GM12892 (cell line): ENCODE results near the gene OR2M5. TPM values are rescaled to one million over a fixed set of nuclear protein-coding genes. Genes with fewer than 3 reads are reported as not detected.

Experiments
- DNase-seq: peaks from one replicate; pipeline ENCODE4 v3.0.0; 2011; ENCODE audit not compliant: insufficient read length
- FAIRE-seq: peaks from 2 replicates; lab custom pipeline; 2011; peaks lifted over from hg19 to GRCh38; lab: Jason Lieb, UNC
- POLR2A ChIP-seq: IDR thresholded peaks from 2 replicates; pipeline ENCODE4 v1.6.1; 2011; ENCODE audit warnings: low read depth, low read length, control low read depth
- POLR2AphosphoS5 ChIP-seq: IDR thresholded peaks from 2 replicates; pipeline ENCODE4 v1.6.1; 2011; ENCODE audit warnings: low read depth, low read length, control low read depth
- TAF1 ChIP-seq: IDR thresholded peaks from 2 replicates; pipeline ENCODE4 v1.6.1; 2011; ENCODE audit warnings: low read depth, mild to moderate bottlenecking, control low read depth, low read length, borderline replicate concordance
- polyA plus RNA-seq: library from polyadenylated mRNA; unstranded; fragments of >200 nt; gene quantifications from one replicate; pipeline ENCODE4 v1.2.1, GENCODE V29; 2012; ENCODE audit warnings: missing spikeins, inconsistent platforms; ENCODE audit not compliant: missing spikeins

The OR2M5 gene
- not detected for polyA plus RNA-seq

GRCh38 chr1:248144513-248145198 is at the start of gene OR2M5:
TSS of gene OR2M5 (plus strand) at chr1:248145148. CDS start at chr1:248145148, 0 bp downstream.
- no peak for DNase-seq
- TF ChIP-seq TAF1 (no peak), POLR2A (no peak), POLR2AphosphoS5 (no peak)
- no peak for FAIRE-seq

- no peak for FAIRE-seq
- TF ChIP-seq POLR2A, result no peak
- no peak for TF ChIP-seq TAF1
- no peak for TF ChIP-seq POLR2AphosphoS5
Observed at GRCh38 chr1:248098529-248098928, 46.4 kb upstream of the OR2M5 start.

DNA sequence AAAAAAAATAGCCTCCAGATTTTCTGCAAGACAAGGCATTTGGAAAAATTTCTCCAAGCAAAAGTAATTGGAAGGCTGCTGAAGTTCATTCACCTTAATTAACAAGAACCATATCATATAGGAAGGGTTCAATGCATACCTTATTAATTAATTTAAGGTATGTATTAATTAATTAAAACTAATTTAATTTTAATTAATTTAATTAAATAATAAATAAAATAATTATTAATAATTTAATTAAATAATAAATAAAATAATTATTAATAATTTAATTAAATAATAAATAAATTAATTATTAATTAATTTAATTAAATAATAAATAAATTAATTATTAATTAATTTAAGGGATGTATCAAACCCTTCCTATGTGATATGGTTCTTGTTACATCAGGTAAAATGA is 42.1 kb upstream of the OR2M5 start:
- no peak for DNase-seq
- TF ChIP-seq POLR2AphosphoS5 (no peak), TAF1 (no peak), POLR2A (no peak)
- no peak for FAIRE-seq

More at GRCh38 chr1:248098529-248098928, 46.4 kb upstream of the OR2M5 start:
- no peak for DNase-seq

GRCh38 chr1:248111157-248111556 is 33.8 kb upstream of the OR2M5 start:
- no peak for TF ChIP-seq TAF1
- TF ChIP-seq POLR2A, result no peak
- TF ChIP-seq POLR2AphosphoS5, result no peak
- FAIRE-seq (no peak), DNase-seq (no peak)

DNA sequence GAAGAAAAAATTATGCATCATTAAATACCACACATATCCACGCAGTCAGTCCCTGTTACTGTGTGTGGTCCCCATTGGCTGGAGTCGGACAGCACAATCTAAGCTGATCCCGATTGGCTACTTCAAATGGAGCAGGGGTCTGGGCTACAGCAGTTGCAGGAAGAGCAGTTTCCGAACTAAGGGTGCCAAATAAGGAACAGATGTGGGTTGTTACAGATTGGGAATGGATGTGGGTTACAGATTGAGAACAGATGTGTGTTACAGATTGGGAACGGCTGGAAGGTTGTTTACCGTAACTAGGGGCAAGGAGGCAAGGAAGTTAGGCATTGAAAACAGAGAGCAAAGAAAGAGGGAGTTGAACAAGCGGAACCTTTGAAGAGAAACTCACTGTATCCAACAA is 30.1 kb upstream of the OR2M5 start:
- DNase-seq, result no peak
- FAIRE-seq, result no peak

GRCh38 chr1:248127653-248128052 is 17.3 kb upstream of the OR2M5 start:
- no peak for DNase-seq
- no peak for TF ChIP-seq POLR2AphosphoS5
- TF ChIP-seq POLR2A, result no peak
- no peak for TF ChIP-seq TAF1
- FAIRE-seq, result no peak

More for the DNA sequence above, 30.1 kb upstream of the OR2M5 start:
- TF ChIP-seq POLR2AphosphoS5, result no peak
- no peak for TF ChIP-seq TAF1
- no peak for TF ChIP-seq POLR2A

DNA sequence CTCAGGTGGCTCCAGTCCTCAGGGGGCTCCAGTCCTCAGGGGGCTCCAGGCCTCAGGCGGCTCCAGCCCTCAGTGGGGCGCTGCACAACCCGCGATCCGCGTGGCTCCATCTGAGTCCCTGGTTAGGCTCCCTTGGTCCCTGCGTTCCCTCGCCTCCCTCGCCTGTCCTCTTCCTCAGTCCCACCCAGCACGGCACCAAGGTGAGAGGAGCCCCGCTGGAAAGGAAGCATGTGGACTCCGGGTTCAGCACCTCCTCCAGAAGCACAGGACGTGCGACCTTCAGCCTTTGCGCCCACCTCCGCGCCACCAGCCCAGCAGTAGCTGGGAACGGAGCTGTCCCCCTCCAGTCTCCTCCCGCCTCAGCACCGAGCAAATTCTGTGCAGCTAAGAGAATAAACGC is 8.1 kb upstream of the OR2M5 start:
- DNase-seq, result no peak
- TF ChIP-seq TAF1, result no peak
- FAIRE-seq, result no peak

GRCh38 chr1:248140846-248141245 is 4.1 kb upstream of the OR2M5 start:
- TF ChIP-seq TAF1, result no peak
- no peak for TF ChIP-seq POLR2AphosphoS5
- TF ChIP-seq POLR2A, result no peak
- FAIRE-seq (no peak), DNase-seq (no peak)

DNA sequence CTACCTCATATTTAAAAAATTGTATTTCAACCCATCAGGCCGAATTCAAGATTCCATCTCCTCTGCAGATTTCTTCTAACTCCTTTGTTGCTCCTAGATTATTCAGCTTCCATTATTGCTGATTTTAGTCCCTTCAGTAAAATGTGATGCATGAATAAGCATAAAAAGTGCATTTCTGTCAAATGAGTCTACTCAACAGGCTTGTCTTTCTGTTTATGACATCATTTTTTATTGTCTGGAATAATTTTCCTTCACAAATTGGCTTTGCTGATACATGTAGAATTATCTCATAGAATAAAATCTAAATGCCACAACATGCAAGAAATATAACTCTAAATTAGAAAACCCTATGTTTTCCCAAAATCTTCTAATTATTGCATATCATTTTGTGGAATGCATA is 1.6 kb upstream of the OR2M5 start:
- DNase-seq (no peak), FAIRE-seq (no peak)
- TF ChIP-seq POLR2AphosphoS5, result no peak
- TF ChIP-seq TAF1, result no peak
- no peak for TF ChIP-seq POLR2A

GRCh38 chr1:248152056-248152827 is 7.3 kb downstream of the OR2M5 start:
- DNase-seq (no peak), FAIRE-seq (no peak)
- TF ChIP-seq POLR2AphosphoS5, result no peak
- TF ChIP-seq TAF1, result no peak
- TF ChIP-seq POLR2A, result no peak

GRCh38 chr1:248155927-248156326 is 11.0 kb downstream of the OR2M5 start:
- FAIRE-seq, result no peak

DNA sequence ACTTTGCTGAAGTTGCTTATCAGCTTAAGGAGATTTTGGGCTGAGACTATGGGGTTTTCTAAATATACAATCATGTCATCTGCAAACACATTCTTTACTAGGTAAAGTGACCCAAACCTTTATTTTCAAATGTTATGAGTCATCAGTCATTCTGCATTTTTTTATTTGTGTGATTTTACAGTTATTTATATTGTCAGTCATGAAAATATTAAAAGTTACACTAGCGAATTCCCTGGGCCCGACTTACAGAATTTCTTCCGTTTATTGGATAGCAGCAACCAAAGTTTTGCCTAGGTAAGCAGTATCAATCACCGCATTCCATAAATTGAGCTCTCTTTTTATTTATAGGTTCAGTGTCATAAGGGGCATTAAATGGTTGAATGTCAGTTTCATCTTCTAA is 13.8 kb downstream of the OR2M5 start:
- no peak for TF ChIP-seq POLR2A
- TF ChIP-seq POLR2AphosphoS5, result no peak
- FAIRE-seq (no peak), DNase-seq (no peak)

More at GRCh38 chr1:248155927-248156326, 11.0 kb downstream of the OR2M5 start:
- no peak for DNase-seq
- TF ChIP-seq TAF1, result no peak
- TF ChIP-seq POLR2A, result no peak
- no peak for TF ChIP-seq POLR2AphosphoS5

DNA sequence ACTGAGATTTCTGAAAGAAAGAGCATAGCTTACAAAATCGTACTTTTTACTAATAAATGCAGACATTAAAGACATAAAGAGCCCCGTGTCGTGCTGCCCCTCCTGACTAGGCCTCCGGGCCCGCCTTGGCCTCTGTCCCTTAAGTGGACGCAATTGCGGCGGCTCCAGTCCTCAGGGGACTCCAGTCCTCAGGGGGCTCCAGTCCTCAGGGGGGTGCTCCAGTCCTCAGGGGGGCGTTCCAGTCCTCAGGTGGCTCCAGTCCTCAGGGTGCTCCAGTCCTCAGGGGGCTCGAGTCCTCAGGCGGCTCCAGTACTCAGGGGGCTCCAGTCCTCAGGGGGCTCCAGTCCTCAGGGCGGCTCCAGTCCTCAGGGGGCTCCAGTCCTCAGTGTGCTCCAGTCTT is 19.1 kb downstream of the OR2M5 start:
- DNase-seq (no peak), FAIRE-seq (no peak)
- TF ChIP-seq POLR2A (no peak), TAF1 (no peak)
